ENCODE measurements around the gene NDOR1. TPM values are rescaled to one million over a fixed set of nuclear protein-coding genes. Genes with fewer than 3 reads are reported as not detected.

NDOR1 gene
- total RNA-seq, 1 experiment from 2014 or later = 7.8 TPM

GRCh38 chr9:137204731-137205125 lies 772 bp upstream of the NDOR1 start:
- H3K9ac ChIP-seq (ENCODE audit: low read length) = peak overlapping the region; percentile 100
- DNase-seq = no peak
- H2AFZ ChIP-seq (ENCODE audit: low read length) = no peak overlapping the region
- H3K79me2 ChIP-seq (ENCODE audit: low read length) = peaks cover 60% of the 10 kb centered on the region
- H3K36me3 ChIP-seq (ENCODE audit: insufficient read depth, low read length) = peaks cover 6% of the 10 kb centered on the region; the same call in 1 of the 2 replicates
- peaks cover 51% of the 10 kb centered on the region for H3K4me1 ChIP-seq (ENCODE audit: low read length)
- H3K4me3 ChIP-seq (ENCODE audit: low read length) = peak overlapping the region; percentile 99
- no peaks in the 10 kb centered on the region for H3K27me3 ChIP-seq (ENCODE audit: low read length)
- H3K9me2 ChIP-seq (replicated peaks; ENCODE audit: insufficient read depth, low read length) = no peaks in the 10 kb centered on the region
- peak overlapping the region; percentile 62; the same call in 1 of the 2 replicates for H3K27ac ChIP-seq (ENCODE audit: low read length)
- no peaks in the 10 kb centered on the region for H3K9me3 ChIP-seq (ENCODE audit: low read length)
- 0 out of 2 replicates have a peak, but pooled peaks cover 5% of the 10 kb centered on the region for H4K20me1 ChIP-seq (ENCODE audit: insufficient read depth, low read depth, low read length)
- H3K4me2 ChIP-seq (ENCODE audit: low read depth, low read length, poor library complexity, severe bottlenecking) = peak overlapping the region; percentile 98

GRCh38 chr9:137206602-137207001 lies 1.1 kb downstream of the NDOR1 start:
- Histone ChIP-seq H3K4me1 (ENCODE audit: low read length) (peaks cover 43% of the 10 kb centered on the region), H3K4me3 (ENCODE audit: low read length) (peak overlapping the region; percentile 99), H3K9ac (ENCODE audit: low read length) (peak overlapping the region; percentile 100), H3K79me2 (ENCODE audit: low read length) (peaks cover 56% of the 10 kb centered on the region), H3K36me3 (ENCODE audit: insufficient read depth, low read length) (peaks cover 6% of the 10 kb centered on the region; the same call in 1 of the 2 replicates), H3K27me3 (ENCODE audit: low read length) (no peaks in the 10 kb centered on the region), H3K27ac (ENCODE audit: low read length) (peak overlapping the region; percentile 62; the same call in 1 of the 2 replicates), H4K20me1 (ENCODE audit: insufficient read depth, low read depth, low read length) (0 out of 2 replicates have a peak, but pooled peaks cover 5% of the 10 kb centered on the region), H2AFZ (ENCODE audit: low read length) (no peak overlapping the region), H3K4me2 (ENCODE audit: low read depth, low read length, poor library complexity, severe bottlenecking) (peak overlapping the region; percentile 98), H3K9me3 (ENCODE audit: low read length) (no peaks in the 10 kb centered on the region), H3K9me2 (replicated peaks; ENCODE audit: insufficient read depth, low read length) (no peaks in the 10 kb centered on the region)
- DNase-seq = no peak

- Histone ChIP-seq H3K9ac (ENCODE audit: low read length) (no peak overlapping the region), H4K20me1 (ENCODE audit: insufficient read depth, low read depth, low read length) (no peaks in the 10 kb centered on the region), H3K36me3 (ENCODE audit: insufficient read depth, low read length) (peaks cover 6% of the 10 kb centered on the region; the same call in 1 of the 2 replicates), H3K27me3 (ENCODE audit: low read length) (no peaks in the 10 kb centered on the region), H3K27ac (ENCODE audit: low read length) (no peak overlapping the region), H3K9me2 (replicated peaks; ENCODE audit: insufficient read depth, low read length) (no peaks in the 10 kb centered on the region), H2AFZ (ENCODE audit: low read length) (no peak overlapping the region), H3K9me3 (ENCODE audit: low read length) (no peaks in the 10 kb centered on the region), H3K4me2 (ENCODE audit: low read depth, low read length, poor library complexity, severe bottlenecking) (no peak overlapping the region), H3K79me2 (ENCODE audit: low read length) (peaks cover 13% of the 10 kb centered on the region), H3K4me3 (ENCODE audit: low read length) (no peak overlapping the region), H3K4me1 (ENCODE audit: low read length) (peaks cover 8% of the 10 kb centered on the region)
- DNase-seq = no peak
Observed at GRCh38 chr9:137211532-137211931, 6.0 kb downstream of the NDOR1 start.

GRCh38 chr9:137212520-137212919 lies 7.0 kb downstream of the NDOR1 start:
- Histone ChIP-seq H3K36me3 (ENCODE audit: insufficient read depth, low read length) (0 out of 2 replicates have a peak, but pooled peaks cover under 1% of the 10 kb centered on the region), H2AFZ (ENCODE audit: low read length) (no peak overlapping the region), H3K4me3 (ENCODE audit: low read length) (no peak overlapping the region), H3K9ac (ENCODE audit: low read length) (no peak overlapping the region), H3K27me3 (ENCODE audit: low read length) (no peaks in the 10 kb centered on the region), H3K27ac (ENCODE audit: low read length) (no peak overlapping the region), H3K4me2 (ENCODE audit: low read depth, low read length, poor library complexity, severe bottlenecking) (no peak overlapping the region), H4K20me1 (ENCODE audit: insufficient read depth, low read depth, low read length) (no peaks in the 10 kb centered on the region), H3K4me1 (ENCODE audit: low read length) (no peaks in the 10 kb centered on the region), H3K79me2 (ENCODE audit: low read length) (peaks cover 3% of the 10 kb centered on the region), H3K9me3 (ENCODE audit: low read length) (no peaks in the 10 kb centered on the region), H3K9me2 (replicated peaks; ENCODE audit: insufficient read depth, low read length) (no peaks in the 10 kb centered on the region)
- no peak for DNase-seq

- no peaks in the 10 kb centered on the region for H4K20me1 ChIP-seq (ENCODE audit: insufficient read depth, low read depth, low read length)
Observed at GRCh38 chr9:137213160-137214060, 7.9 kb downstream of the NDOR1 start.

GRCh38 chr9:137214620-137215019 lies 9.1 kb downstream of the NDOR1 start:
- no peak overlapping the region for H3K4me2 ChIP-seq (ENCODE audit: low read depth, low read length, poor library complexity, severe bottlenecking)
- H3K27ac ChIP-seq (ENCODE audit: low read length) = no peak overlapping the region
- H4K20me1 ChIP-seq (ENCODE audit: insufficient read depth, low read depth, low read length) = no peaks in the 10 kb centered on the region
- no peak overlapping the region for H3K4me3 ChIP-seq (ENCODE audit: low read length)
- H3K27me3 ChIP-seq (ENCODE audit: low read length) = no peaks in the 10 kb centered on the region
- no peaks in the 10 kb centered on the region for H3K4me1 ChIP-seq (ENCODE audit: low read length)
- H3K36me3 ChIP-seq (ENCODE audit: insufficient read depth, low read length) = no peaks in the 10 kb centered on the region
- H2AFZ ChIP-seq (ENCODE audit: low read length) = no peak overlapping the region
- H3K9me2 ChIP-seq (replicated peaks; ENCODE audit: insufficient read depth, low read length) = no peaks in the 10 kb centered on the region
- H3K9me3 ChIP-seq (ENCODE audit: low read length) = no peaks in the 10 kb centered on the region
- no peak for DNase-seq
- no peaks in the 10 kb centered on the region for H3K79me2 ChIP-seq (ENCODE audit: low read length)
- no peak overlapping the region for H3K9ac ChIP-seq (ENCODE audit: low read length)

More at GRCh38 chr9:137213160-137214060, 7.9 kb downstream of the NDOR1 start:
- Histone ChIP-seq H2AFZ (ENCODE audit: low read length) (no peak overlapping the region), H3K9me2 (replicated peaks; ENCODE audit: insufficient read depth, low read length) (no peaks in the 10 kb centered on the region), H3K4me1 (ENCODE audit: low read length) (no peaks in the 10 kb centered on the region), H3K36me3 (ENCODE audit: insufficient read depth, low read length) (no peaks in the 10 kb centered on the region), H3K9me3 (ENCODE audit: low read length) (no peaks in the 10 kb centered on the region), H3K4me3 (ENCODE audit: low read length) (no peak overlapping the region), H3K27me3 (ENCODE audit: low read length) (no peaks in the 10 kb centered on the region), H3K27ac (ENCODE audit: low read length) (no peak overlapping the region), H3K9ac (ENCODE audit: low read length) (no peak overlapping the region), H3K4me2 (ENCODE audit: low read depth, low read length, poor library complexity, severe bottlenecking) (no peak overlapping the region), H3K79me2 (ENCODE audit: low read length) (no peaks in the 10 kb centered on the region)
- DNase-seq = no peak

GRCh38 chr9:137215196-137215986 lies 9.9 kb downstream of the NDOR1 start:
- H3K9me2 ChIP-seq (replicated peaks; ENCODE audit: insufficient read depth, low read length) = no peaks in the 10 kb centered on the region
- H3K27ac ChIP-seq (ENCODE audit: low read length) = no peak overlapping the region
- no peak overlapping the region for H3K4me2 ChIP-seq (ENCODE audit: low read depth, low read length, poor library complexity, severe bottlenecking)
- H3K9me3 ChIP-seq (ENCODE audit: low read length) = no peaks in the 10 kb centered on the region
- H3K36me3 ChIP-seq (ENCODE audit: insufficient read depth, low read length) = no peaks in the 10 kb centered on the region
- no peak overlapping the region for H3K9ac ChIP-seq (ENCODE audit: low read length)
- no peaks in the 10 kb centered on the region for H4K20me1 ChIP-seq (ENCODE audit: insufficient read depth, low read depth, low read length)
- no peak overlapping the region for H3K4me3 ChIP-seq (ENCODE audit: low read length)
- H2AFZ ChIP-seq (ENCODE audit: low read length) = no peak overlapping the region
- no peaks in the 10 kb centered on the region for H3K79me2 ChIP-seq (ENCODE audit: low read length)
- no peak for DNase-seq
- H3K4me1 ChIP-seq (ENCODE audit: low read length) = no peaks in the 10 kb centered on the region
- H3K27me3 ChIP-seq (ENCODE audit: low read length) = no peaks in the 10 kb centered on the region

Data from Karpas-422 (cell line).